Measurements from ENCODE around the gene KLHDC9. TPM values are rescaled to one million over a fixed set of nuclear protein-coding genes. Genes with fewer than 3 reads are reported as not detected.

KLHDC9 gene
- total and polyA plus RNA-seq, 9 of the 15 experiments (the other 6 are each of a cell fraction or from before 2014, with no cell fraction given) = not detected

DNA sequence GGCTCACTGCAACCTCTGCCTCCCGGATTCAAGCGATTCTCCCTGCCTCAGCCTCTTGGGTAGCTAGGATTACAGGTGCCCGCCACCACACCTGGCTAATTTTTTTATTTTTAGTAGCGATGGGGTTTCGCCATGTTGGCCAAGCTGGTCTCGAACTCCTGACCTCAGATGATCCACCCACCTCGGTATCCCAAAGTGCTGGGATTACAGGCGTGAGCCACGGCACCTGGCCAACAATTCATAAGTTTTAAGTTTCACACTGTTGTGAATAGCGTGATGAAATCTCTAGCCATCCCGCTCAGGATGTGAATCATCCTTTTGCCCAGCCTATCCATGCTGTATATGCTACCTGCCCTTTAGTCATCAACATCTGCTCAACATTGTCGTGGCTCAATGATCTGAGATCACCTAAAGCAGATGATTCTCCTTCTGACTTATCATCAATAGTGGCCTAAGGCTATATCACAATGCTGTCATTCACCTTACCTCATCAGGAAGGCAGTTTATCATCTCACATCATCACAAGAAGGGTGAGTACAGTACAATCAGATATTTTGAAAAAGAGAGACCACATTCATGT, 17.1 kb downstream of the KLHDC9 start (continued):
- TF ChIP-seq POLR2G (IDR thresholded peaks at IDR 0.05; ENCODE audit: low read depth, low read length) (0 out of 2 replicates have a peak, but pooled peaks have one; percentile 16), MEIS2 (IDR thresholded peaks at IDR 0.05; ENCODE audit: partially characterized antibody) (peak; percentile 81), MGA (IDR thresholded peaks at IDR 0.05) (0 out of 2 replicates have a peak, but pooled peaks have one; percentile 18), POLR2H (tag; IDR thresholded peaks at IDR 0.05; ENCODE audit: low read depth) (peak; percentile 97), GABPA (tag; conservative IDR thresholded peaks at IDR 0.05; ENCODE audit: low read depth) (0 out of 2 replicates have a peak, but pooled peaks have one; percentile 24), EP400 (IDR thresholded peaks at IDR 0.05) (no peak; the same call in 1 of the 2 replicates), RBFOX2 (IDR thresholded peaks at IDR 0.05; ENCODE audit: low read depth, low read length) (peak; percentile 39), ZNF175 (CRISPR knock-in tag; IDR thresholded peaks at IDR 0.05; ENCODE audit: low read depth) (peak; percentile 82), EP300 (IDR thresholded peaks at IDR 0.05; ENCODE audit: low read length) (peak; percentile 78), ZNF785 (CRISPR knock-in tag; IDR thresholded peaks at IDR 0.05) (no peak)
- TF ChIP-seq, protein P1, sequence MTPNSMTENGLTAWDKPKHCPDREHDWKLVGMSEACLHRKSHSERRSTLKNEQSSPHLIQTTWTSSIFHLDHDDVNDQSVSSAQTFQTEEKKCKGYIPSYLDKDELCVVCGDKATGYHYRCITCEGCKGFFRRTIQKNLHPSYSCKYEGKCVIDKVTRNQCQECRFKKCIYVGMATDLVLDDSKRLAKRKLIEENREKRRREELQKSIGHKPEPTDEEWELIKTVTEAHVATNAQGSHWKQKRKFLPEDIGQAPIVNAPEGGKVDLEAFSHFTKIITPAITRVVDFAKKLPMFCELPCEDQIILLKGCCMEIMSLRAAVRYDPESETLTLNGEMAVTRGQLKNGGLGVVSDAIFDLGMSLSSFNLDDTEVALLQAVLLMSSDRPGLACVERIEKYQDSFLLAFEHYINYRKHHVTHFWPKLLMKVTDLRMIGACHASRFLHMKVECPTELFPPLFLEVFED (CRISPR knock-in tag; conservative IDR thresholded peaks at IDR 0.05) = peak; percentile 69; the same call in 1 of the 2 replicates
- TF ChIP-seq, protein P2, sequence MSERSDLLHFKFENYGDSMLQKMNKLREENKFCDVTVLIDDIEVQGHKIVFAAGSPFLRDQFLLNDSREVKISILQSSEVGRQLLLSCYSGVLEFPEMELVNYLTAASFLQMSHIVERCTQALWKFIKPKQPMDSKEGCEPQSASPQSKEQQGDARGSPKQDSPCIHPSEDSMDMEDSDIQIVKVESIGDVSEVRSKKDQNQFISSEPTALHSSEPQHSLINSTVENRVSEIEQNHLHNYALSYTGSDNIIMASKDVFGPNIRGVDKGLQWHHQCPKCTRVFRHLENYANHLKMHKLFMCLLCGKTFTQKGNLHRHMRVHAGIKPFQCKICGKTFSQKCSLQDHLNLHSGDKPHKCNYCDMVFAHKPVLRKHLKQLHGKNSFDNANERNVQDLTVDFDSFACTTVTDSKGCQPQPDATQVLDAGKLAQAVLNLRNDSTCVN (CRISPR knock-in tag; IDR thresholded peaks at IDR 0.05) = 0 out of 2 replicates have a peak, but pooled peaks have one; percentile 27
- TF ChIP-seq, protein P3, sequence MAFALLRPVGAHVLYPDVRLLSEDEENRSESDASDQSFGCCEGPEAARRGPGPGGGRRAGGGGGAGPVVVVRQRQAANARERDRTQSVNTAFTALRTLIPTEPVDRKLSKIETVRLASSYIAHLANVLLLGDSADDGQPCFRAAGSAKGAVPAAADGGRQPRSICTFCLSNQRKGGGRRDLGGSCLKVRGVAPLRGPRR (CRISPR knock-in tag; IDR thresholded peaks at IDR 0.05) = no peak

All from K562 (cell line).